KMS-11 (cell line): ENCODE data around the gene PTPRN2.

Source experiments
- H2AFZ ChIP-seq: fragments of 200-600 bp; sonication (generic); 2 replicates; pipeline ENCODE4 v1.6.1; 2016; ENCODE audit warnings: antibody characterized with exemption, mixed run types, low read depth
- H3K27ac ChIP-seq: fragments of 200-600 bp; sonication (generic); 2 replicates; pipeline ENCODE4 v1.6.1; 2016; ENCODE audit warnings: mild to moderate bottlenecking, mixed run types
- H3K27me3 ChIP-seq: fragments of 200-600 bp; sonication (generic); 2 replicates; pipeline ENCODE4 v1.6.1; 2017; ENCODE audit warnings: mild to moderate bottlenecking, low read depth, mixed run types, moderate library complexity; ENCODE audit not compliant: insufficient read depth
- H3K36me3 ChIP-seq: fragments of 200-600 bp; sonication (generic); 2 replicates; pipeline ENCODE4 v1.6.1; 2017; ENCODE audit warnings: mild to moderate bottlenecking, mixed run types; ENCODE audit not compliant: insufficient read depth
- H3K4me1 ChIP-seq: fragments of 200-600 bp; sonication (generic); 2 replicates; pipeline ENCODE4 v1.6.1; 2016; ENCODE audit warnings: mild to moderate bottlenecking, low read depth, mixed run types; ENCODE audit not compliant: poor library complexity, severe bottlenecking
- H3K4me2 ChIP-seq: fragments of 200-600 bp; sonication (generic); 2 replicates; pipeline ENCODE4 v1.7.0; 2016; ENCODE audit warnings: mild to moderate bottlenecking, mixed run types
- H3K4me3 ChIP-seq: fragments of 200-600 bp; sonication (generic); IDR thresholded peaks from 2 replicates; pipeline ENCODE4 v1.6.1; 2017; ENCODE audit warnings: low read depth, low read length, mixed read lengths; ENCODE audit not compliant: insufficient read depth
- H3K79me2 ChIP-seq: fragments of 200-600 bp; sonication (generic); 2 replicates; pipeline ENCODE4 v1.6.1; 2016; ENCODE audit warnings: low read depth, mixed run types; ENCODE audit not compliant: insufficient read depth
- H3K9ac ChIP-seq: fragments of 200-600 bp; sonication (generic); 2 replicates; pipeline ENCODE4 v1.6.1; 2016; ENCODE audit warnings: mild to moderate bottlenecking, mixed run types
- H4K20me1 ChIP-seq: fragments of 200-600 bp; sonication (generic); 2 replicates; pipeline ENCODE4 v1.6.1; 2016; ENCODE audit warnings: mild to moderate bottlenecking, mixed run types; ENCODE audit not compliant: insufficient read depth
- TF ChIP-seq, protein P1 (sequence below): fragments of 200-600 bp; sonication (generic); conservative IDR thresholded peaks from 2 replicates; pipeline ENCODE4 v1.6.1; 2017; ENCODE audit warnings: low read depth, mild to moderate bottlenecking, antibody characterized with exemption, low read length, moderate library complexity, mixed read lengths

Gene PTPRN2

DNA sequence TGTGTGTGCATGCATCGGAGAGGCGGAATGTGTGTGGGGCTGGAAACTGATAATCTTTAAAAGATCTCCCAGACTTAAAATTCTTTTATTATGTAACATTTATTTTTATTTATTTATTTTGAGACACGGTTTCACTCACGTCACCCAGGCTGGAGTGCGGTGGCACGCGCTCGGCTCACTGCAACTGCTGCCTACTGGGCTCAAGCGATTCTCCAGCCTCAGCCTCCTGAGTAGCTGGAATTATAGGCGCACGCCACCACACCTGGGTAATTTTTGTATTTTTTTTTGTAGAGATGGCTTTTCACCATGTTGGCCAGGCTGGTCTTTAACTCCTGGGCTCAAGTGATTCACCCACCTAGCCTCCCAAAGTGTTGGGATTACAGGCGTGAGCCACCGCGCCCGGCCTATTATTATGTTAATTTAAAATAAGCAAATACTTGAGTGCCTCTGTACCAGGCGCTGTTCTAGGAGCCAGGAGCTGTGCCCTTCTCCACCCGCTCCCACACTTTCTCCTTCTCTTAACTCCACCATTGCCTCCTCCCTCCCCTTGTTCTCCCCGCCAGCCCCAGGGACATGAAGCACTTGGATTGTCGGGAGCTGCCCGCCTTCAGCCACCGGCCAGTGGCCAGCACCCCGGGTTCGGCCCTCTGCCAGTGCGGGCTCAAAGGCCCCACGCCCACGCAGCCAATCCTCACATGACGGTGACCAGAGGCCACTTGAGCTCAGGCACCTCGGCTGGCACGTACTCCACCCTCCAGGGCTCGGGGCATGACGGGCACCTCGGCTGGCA lies 1087.3 kb downstream of the PTPRN2 start:
- TF ChIP-seq, protein P1, sequence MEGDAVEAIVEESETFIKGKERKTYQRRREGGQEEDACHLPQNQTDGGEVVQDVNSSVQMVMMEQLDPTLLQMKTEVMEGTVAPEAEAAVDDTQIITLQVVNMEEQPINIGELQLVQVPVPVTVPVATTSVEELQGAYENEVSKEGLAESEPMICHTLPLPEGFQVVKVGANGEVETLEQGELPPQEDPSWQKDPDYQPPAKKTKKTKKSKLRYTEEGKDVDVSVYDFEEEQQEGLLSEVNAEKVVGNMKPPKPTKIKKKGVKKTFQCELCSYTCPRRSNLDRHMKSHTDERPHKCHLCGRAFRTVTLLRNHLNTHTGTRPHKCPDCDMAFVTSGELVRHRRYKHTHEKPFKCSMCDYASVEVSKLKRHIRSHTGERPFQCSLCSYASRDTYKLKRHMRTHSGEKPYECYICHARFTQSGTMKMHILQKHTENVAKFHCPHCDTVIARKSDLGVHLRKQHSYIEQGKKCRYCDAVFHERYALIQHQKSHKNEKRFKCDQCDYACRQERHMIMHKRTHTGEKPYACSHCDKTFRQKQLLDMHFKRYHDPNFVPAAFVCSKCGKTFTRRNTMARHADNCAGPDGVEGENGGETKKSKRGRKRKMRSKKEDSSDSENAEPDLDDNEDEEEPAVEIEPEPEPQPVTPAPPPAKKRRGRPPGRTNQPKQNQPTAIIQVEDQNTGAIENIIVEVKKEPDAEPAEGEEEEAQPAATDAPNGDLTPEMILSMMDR, result no peak
- H3K4me1 ChIP-seq, result no peaks in the 10 kb centered on the region
- no peak overlapping the region for H3K9ac ChIP-seq
- H3K79me2 ChIP-seq, result no peaks in the 10 kb centered on the region
- no peak overlapping the region for H3K4me2 ChIP-seq
- H4K20me1 ChIP-seq, result no peaks in the 10 kb centered on the region
- H3K4me3 ChIP-seq, result no peak overlapping the region
- H3K27me3 ChIP-seq, result peaks cover 20% of the 10 kb centered on the region; the same call in 1 of the 2 replicates
- H2AFZ ChIP-seq, result no peak overlapping the region
- no peaks in the 10 kb centered on the region for H3K36me3 ChIP-seq
- H3K27ac ChIP-seq, result no peak overlapping the region

DNA sequence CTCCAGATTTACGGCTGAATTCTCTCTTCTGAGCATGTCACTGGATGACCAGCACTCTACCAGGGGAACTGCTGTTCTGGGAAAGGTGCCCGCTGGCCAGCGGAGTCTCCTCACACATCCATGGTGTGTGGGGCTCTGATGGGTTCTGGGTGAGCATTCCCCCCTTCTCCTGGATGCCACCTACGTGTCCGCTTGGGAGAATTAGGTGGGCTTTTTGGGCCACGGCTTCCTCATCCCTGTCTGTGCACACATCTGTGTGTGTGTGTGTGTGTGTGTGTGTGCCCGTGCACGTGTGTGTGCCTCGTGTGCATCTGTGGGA lies 1087.8 kb downstream of the PTPRN2 start:
- Histone ChIP-seq H3K4me3 (no peak overlapping the region), H2AFZ (no peak overlapping the region), H3K27me3 (peaks cover 20% of the 10 kb centered on the region; the same call in 1 of the 2 replicates)

DNA sequence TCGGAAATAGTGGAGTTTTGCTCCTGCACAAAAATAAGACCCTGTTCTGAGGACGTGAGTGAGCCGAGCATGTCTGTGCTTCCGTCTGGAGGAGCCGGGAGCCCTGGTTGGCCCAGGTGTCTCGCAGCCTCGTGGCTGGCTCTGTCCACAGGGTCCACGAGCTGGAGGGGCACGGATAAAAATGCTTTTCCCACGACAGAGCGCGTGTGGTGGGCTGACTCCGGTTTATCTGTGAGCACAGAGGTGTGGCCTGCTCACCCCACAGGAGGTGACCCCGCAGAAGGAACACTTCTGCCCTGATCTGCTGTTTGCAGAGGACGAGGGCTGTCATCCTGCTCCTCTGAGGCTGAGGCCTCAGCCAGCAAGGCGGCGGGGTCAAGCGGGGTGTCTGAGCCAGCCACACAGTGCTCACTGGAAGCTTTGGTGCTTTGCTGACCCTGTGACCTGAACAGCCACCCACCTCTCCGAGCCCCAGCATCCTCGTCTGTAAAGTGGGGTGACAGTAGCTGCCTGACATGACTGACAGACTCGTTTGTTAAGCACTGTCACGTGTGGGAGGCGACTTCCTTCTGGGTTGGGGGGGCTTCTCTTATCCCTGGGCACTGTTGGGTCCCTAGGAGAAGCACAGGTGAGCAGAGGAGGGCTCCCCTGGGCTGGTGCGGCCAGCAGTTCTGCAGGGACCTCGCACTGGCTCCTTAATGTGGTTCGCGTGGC lies 1088.3 kb downstream of the PTPRN2 start:
- Histone ChIP-seq H3K27ac (no peak overlapping the region), H2AFZ (no peak overlapping the region), H3K4me2 (no peak overlapping the region), H3K27me3 (peaks cover 20% of the 10 kb centered on the region; the same call in 1 of the 2 replicates), H4K20me1 (no peaks in the 10 kb centered on the region), H3K4me1 (no peaks in the 10 kb centered on the region), H3K4me3 (no peak overlapping the region), H3K79me2 (no peaks in the 10 kb centered on the region), H3K36me3 (no peaks in the 10 kb centered on the region), H3K9ac (no peak overlapping the region)
- TF ChIP-seq, protein P1, result no peak

More for the DNA sequence above, 1087.8 kb downstream of the PTPRN2 start:
- no peaks in the 10 kb centered on the region for H4K20me1 ChIP-seq
- TF ChIP-seq, protein P1, result no peak
- no peaks in the 10 kb centered on the region for H3K4me1 ChIP-seq
- H3K9ac ChIP-seq, result no peak overlapping the region
- H3K27ac ChIP-seq, result no peak overlapping the region
- no peak overlapping the region for H3K4me2 ChIP-seq
- no peaks in the 10 kb centered on the region for H3K79me2 ChIP-seq
- no peaks in the 10 kb centered on the region for H3K36me3 ChIP-seq

DNA sequence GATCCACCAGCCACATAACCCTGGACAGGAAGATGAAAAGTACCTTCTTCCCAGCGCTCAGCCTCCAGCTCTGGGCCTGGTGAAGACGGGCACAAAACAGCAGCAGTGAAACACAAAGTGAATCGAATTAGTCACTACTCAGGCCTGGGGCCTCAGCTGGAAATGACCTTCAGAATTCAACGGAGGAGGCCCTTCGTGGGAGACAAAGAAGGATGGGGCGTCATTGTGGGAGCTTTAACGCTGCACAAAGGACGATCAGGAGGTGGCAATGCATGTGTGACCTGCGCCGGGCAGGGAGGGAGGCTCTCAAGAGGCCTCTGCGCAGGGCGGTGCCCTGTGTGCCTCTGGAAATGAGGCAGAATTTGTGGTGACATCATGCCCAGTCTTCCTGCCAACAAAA lies 1089.0 kb downstream of the PTPRN2 start:
- no peak overlapping the region for H3K4me3 ChIP-seq
- no peaks in the 10 kb centered on the region for H3K36me3 ChIP-seq
- H3K9ac ChIP-seq, result no peak overlapping the region
- no peaks in the 10 kb centered on the region for H3K4me1 ChIP-seq
- H3K79me2 ChIP-seq, result no peaks in the 10 kb centered on the region
- H3K27ac ChIP-seq, result no peak overlapping the region
- H2AFZ ChIP-seq, result no peak overlapping the region
- TF ChIP-seq, protein P1, result no peak
- H3K4me2 ChIP-seq, result no peak overlapping the region
- H4K20me1 ChIP-seq, result no peaks in the 10 kb centered on the region
- peaks cover 20% of the 10 kb centered on the region; the same call in 1 of the 2 replicates for H3K27me3 ChIP-seq
